HG02759 (cell line): ENCODE data around the gene N4BP2L2.

Experiments
- ATAC-seq: cut with Tn5 transposase; IDR thresholded peaks from one replicate; pipeline ENCODE4 v1.9.1; 2021; ENCODE audit warnings: mild to moderate bottlenecking, moderate library complexity; ENCODE audit not compliant: unreplicated experiment

Gene N4BP2L2

DNA sequence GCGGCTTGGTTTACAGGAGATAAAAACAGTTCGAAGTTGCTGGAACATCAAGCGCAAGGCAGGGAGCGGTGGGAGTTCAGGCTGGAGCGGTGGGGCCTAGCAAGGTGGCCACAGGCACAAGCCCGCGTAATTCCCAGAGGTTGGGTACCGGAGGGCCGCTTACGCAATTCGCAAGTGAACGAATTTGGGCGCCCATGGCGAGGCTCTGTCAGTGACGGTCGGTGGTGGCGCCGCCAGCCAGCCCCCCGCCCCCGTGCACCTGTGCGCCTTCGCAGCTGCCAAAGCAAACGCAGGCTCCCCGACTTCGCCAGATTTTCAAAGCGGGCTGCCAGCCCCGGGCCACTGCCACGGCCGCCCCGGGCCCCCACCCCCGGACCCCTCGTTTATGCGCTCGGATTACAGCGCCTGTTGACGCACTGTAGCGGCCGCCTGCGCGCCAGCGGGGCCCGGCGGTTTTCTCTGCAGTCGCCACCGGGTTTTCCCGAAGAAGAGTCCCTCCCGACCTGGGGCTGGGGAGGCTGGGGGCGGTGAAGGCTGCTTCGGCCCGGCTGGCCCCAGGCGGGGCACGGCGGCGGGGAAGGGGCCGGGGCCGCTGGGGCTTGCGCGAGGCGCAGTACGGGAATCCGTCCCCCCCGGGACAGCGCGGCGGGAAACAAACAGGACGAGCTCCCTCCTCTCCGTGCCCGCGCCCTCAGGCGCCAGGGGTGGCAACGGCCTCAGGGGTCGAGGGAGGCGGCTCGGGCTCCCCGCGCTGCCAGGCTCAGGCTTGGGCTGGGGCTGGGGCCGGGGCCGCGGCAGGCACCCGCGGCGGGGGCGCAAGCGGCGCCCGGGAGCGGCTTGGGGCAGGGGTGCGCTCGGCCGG is 111.4 kb downstream of the N4BP2L2 start:
- ATAC-seq: peak; percentile 27

DNA sequence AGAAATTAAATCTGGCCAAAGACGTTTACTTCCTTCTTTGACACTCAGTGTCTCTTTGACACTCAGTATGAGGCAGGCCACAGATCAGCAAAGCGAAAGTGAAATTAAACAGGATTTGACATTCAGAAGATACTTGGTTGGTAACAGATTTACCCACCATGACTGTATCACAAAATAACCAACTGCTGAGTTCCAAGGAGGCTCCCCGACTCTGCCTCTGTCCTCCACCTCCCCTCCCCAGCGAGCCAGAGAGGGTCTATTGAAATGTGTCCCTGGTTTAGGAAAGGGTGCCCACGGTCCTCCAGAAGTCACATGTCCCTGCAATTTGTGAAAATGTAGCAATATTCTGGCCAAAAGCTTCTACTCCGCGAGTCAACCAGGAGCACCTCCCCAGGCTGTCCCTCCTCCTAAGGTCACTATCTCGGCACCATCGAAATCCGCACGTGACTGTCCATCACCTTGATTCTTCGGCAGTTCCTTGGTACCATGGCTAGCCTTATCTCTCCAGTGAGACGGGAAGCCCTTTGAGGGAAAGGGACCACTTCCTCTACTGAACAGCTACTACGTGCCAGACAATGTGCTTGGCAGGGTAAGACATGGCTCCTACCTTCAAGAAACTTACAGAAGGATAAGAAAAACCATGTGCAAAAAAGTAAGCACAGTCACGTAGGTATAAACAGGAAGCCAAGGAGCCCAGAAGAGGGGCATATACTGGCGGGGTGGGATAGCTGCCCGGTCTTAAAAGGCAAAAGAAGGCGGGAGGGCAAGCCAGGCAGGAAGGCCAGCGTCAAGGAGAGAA is 112.2 kb downstream of the N4BP2L2 start:
- peak; percentile 31 for ATAC-seq

DNA sequence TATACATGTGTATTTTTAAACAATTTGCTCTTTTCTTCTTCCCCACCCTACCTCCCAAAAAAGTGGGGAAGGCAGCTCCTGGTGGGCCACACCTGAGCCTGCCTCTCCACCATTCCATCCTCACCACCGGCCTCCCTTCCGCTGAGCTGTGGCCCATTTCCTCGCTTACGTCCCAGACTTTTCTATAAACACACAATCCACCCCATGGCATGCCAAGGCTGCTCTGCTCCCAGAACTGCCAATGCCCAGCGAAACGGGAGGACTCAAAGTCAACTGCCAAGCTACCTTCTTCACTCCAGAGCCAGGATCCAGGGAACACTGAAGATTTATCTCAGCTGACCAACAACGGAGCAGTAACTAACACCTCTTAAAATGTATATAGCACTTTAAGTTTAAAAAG is 113.4 kb downstream of the N4BP2L2 start:
- ATAC-seq: no peak

DNA sequence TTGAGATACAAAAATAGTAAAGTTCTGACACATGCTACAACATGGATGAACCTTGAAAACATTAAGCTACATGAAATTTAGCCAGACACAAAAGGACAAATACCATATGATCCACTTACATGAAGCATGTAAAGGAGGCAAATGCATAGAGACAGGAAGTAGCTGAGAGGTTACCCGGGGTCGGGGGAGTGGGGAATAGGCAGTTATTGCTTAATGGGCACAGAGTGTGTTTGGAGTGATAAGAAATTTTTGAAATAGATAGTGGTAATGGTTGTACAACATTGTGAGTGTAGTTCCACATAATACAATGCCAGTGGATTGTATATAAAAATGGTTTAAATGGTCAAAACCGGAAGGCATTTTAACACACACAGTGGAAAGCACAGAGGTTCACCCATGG is 115.0 kb downstream of the N4BP2L2 start:
- no peak for ATAC-seq

DNA sequence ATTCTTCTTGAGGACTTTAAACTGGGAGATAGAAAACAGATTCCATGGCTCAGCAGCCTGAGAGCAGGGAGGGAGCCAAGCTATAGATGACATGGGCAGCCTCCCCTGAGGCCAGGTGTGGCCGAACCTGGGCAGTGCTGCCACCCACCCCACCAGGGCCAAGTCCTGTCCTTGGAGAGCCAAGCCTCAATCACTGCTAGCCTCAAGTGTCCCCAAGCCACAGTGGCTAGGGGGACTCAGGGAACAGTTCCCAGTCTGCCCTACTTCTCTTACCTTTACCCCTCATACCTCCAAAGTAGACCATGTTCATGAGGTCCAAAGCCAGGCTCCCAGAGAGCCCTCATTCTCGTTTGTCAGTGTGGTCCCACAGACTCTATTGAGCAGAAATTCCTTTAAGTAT is 118.7 kb downstream of the N4BP2L2 start:
- no peak for ATAC-seq

DNA sequence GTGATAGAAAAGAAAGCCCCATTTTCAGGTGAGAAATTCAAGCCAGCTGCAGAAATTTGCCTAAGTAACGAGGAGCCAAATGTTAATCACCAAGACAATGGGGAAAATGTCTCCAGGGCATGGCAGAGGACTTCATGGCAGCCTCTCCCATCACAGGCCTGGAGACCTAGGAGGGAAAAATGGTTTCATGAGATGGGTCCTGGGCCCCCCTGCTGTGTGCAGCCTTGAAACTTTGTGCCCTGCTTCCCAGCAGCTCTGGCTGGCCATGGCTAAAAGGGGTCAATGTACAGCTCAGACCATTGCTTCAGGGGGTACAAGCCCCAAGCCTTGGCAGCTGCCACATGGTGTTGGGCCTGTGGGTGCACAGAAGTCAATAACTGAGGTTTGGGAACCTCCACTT is 120.6 kb downstream of the N4BP2L2 start:
- ATAC-seq: no peak

DNA sequence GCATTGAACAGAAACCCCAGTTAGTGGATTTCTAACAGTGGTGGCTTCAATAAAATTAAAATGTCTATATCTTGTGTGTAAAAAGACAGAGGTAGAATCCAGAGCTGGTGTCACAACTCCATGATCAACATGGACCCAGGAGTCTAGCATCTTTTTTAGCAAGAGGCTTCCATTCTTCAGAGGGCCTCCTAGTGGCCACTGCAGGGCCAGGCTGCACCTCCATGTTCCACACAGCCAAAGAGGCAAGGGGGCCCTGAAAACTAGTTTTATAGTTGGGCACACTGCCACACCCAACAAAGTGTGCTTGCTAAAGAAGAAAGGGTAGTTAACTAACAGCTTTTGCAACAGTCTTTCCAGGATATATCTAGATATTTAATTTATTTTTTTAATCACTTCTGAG is 123.6 kb downstream of the N4BP2L2 start:
- no peak for ATAC-seq

DNA sequence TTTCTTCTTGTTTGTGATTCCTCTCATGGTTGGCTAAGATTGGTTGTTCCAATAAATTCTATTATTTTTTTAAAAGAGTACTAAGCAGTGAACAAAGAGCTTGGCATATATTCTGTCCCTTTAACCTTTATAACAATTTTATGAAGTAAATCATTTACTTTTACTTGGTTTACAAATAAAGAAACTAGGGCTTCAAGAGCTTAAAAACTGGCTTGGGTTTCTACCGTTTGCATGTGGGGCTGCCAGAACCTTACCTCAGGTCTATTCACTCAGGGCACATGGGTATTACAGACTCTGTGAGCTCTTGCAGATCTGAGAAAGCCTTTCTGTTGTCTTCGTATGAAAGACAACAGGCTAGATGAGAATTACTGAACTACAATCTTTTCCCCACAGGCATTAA is 124.0 kb downstream of the N4BP2L2 start:
- no peak for ATAC-seq

DNA sequence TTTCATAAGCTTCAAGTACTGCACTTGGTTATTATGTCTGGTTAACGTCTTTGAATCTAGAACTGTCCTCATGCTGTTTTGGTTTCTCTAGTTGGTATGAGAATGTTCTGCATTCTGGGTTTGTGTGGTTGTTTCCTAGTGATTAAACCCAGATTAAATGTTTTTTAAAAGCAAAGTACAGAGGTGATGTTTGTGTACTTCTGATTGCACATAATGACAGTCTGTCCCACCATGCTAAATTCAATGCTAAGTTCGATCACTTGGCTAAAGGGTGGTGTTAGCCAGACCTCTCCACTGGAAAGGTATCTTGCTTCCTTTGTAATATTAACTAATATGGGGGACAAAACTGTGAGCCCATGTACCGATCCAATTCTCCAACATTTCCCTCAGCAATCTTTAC is 125.3 kb downstream of the N4BP2L2 start:
- ATAC-seq: no peak

DNA sequence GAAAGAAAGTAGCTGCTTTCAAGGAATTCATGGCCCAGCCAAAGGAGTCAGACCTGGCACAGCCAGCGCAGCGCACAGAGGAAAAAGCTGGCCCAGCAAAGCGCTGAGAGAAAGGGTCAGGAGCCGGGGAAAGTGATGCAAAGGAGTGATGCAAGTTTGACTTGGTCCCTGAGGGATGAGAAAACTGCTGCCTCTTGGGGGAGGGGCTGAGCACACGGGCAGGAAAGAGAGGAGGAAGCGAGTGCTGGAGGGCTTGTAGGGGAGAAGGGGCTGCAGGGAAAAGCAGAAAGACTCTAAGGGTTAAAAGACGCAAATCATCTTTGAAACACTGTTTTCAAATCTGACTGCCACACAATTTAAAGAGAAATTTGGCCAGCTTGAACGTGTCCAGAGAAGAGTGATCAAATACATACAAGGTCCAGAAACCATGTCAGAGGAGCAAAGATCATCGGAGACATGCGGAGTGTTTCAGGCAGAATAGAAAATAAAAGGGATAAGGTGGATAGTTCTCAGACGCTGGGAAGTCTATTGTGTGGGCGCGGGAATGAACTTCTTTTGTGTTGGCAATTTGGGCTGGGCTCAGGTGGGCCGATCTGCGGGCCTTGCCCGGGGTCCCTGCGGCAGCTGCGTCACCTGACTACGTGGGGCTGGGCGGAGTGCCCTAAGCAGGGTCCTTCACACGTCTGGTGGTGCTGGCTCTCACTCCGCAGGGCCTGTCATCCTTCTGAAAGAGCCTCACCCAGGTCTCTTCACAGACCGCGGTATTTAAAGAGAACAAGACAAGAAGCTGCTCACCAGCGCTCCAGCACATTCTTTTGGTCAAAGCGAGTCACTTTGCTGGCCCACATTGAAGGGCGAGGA is 128.8 kb downstream of the N4BP2L2 start:
- no peak for ATAC-seq

DNA sequence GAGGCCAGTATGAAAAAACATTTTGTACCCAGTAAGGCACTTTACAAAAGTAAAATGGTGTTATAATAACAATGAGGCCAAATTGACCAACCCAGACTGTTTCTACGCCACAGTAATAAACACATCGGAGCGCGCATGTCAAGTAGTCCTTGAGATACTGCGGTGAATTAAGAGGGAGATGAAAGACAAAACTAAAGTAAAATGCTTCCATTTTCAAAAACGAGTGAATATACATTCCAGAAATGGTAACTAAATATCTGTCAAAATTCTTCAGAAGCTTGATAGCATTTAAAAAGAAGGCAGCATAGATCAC is 129.6 kb downstream of the N4BP2L2 start:
- no peak for ATAC-seq

DNA sequence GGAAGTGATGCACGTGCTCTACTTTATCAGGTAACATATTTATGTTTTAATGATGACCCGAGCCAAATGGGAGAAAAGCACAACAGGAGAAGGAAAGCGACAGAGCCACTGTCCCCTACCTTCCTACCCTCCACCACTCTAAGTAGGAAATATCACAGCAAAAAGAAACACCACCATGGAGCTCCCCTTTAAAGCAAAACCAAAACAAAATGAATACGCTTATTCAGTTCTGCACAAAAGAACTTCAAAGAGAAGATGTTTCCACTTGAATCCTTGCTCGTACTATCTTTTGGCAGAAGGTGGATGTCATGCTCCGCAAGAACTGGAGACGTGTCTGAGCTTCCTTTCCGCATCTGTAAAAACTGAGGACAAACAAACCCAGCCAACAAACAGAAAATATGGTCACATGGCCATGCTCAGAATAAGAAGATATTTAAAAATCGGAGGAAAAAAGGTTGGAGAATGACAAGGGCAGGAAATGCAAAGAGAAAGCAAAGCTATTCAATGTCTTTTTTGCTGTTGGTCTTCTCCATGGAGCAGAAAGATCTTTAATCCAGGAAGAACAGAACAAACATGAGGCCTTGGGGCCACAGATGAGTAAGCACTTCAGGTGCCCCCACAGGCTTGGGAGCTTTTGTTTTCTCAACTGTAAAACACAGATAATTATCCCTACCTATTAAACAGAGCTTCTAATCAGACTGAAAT is 130.1 kb downstream of the N4BP2L2 start:
- no peak for ATAC-seq

DNA sequence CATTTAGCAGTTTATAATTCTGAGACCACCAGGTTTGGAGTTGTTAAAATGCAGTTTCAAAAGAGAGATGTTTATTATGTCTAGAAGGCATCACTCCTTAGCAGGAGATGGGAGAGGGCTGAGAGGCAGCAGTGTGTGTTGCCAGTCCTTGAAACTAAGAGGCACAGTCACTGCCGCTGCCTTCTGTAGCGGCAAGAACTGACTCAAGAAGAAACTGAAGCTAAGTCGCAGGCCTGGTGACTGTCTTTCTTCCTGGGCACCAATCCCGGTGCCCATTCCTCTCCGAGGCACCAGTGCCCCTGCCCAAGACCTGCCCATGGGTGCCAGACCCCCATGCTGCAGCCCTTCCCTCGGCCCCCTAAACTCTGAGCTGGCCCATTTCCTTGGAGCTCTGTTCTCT is 130.7 kb downstream of the N4BP2L2 start:
- peak; percentile 40 for ATAC-seq

DNA sequence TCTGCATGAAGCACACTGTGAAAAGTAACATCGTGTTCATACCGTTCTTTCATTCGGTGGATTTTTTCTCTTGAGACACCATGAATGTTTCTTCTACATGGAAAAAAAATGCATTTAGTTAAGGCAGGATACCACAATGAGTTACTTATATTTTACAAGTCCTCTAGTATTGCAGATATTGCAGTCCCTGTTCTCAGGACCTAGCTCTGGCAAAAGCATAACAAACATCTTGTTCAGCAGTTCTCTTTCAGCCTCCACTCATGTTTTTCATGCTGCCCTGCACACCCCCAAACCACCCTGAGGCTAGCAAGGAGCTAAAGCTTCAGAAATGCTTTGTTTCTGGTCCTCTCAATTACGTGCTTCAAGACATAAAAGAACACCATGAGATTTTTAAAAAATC is 135.5 kb downstream of the N4BP2L2 start:
- no peak for ATAC-seq

DNA sequence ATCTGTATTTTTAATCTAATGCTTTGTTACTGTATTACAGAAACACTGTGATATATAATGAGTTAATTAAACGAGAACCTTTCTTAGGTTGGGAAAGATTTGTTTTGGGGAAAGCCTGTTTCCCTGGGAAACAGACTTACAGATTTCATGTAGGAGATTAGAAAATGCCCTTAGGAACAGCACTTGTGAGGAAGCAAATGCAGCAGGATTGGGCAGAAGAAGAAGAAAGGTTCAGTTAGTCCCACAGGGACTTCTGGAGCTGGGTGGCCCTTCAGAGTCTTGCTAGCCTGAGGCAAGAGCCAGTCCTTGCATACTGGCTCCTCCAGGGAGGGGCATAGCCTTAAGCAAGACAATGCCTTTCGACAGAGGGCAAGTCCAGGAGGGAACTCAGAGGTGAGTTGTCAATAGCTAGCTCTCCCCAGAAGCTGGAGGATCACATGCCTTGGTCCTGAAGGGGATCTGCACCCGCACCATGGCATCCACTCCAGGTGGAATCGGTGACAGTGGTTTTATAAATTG is 147.4 kb downstream of the N4BP2L2 start:
- no peak for ATAC-seq

DNA sequence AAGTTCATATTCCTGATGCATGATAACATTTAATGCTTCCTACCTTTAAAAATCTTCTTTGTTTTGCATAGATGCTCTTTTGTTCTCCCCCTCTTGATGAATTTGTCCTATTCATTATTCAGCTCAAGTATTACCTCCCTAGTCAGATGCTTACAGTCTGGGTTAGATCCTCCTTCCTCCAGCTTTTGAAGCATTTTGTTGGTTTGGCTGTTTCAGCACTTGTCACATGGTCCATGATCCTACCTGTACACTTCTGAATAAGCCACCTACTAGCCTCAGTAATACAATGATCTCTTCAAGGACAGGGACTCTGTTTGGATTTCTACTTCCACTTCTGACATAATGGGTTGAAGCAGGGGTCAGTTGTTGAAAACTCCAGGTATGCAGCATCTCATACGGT is 148.1 kb downstream of the N4BP2L2 start:
- no peak for ATAC-seq

DNA sequence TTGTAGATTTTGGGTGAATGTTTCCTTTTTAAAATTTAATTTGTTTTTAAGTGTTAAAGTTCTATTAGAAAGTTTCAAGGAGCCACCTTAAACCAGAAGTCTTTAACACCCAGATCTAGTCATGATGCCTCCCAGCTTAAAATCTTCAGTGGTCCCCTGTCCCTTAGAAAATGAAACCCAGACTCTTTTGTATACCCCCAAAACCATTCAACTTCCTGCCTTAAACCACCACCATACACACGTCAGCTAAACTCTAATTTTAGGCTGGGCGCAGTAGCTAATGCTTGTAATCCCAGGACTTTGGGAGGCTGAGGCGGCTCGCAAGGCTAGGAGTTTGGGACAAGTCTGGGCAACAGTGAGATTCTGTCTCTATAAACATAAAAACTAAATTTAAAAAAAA is 148.5 kb downstream of the N4BP2L2 start:
- ATAC-seq: peak; percentile 61

DNA sequence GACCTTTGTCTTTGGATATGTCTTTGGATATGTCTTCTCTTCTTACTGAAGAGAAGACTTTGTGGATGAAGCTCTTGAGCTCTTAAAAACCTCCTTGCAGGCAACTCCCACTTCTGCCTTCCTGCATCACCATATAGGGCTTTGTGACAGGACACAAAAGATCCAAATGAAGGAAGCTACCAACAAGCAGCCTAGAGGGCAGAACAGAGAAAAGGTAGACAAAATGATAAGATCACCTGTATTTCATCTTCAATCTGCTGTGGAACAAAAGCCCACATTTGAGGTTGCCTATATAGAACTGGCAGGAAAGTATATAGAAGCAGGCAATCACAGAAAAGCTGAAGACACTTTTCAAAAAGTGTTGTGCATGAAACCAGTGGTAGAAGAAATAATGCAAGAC is 153.2 kb downstream of the N4BP2L2 start:
- ATAC-seq: no peak

DNA sequence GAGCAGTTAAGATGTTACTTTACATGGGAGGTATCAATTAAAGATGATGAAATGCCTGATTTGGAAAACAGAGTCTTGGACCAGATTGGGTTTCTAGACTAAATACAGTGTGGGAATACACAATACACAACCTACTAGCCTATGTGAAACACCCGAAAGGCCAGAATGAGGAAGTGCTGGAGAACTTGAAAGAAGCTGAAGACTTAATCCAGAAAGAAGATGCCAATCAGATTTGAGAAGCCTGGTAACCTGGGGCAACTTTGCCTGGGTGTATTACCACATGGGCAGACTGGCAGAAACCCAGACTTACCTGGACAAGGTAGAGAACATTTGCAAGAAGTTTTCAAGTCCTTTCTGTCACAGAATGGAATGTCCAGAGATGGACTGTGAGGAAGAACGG is 153.9 kb downstream of the N4BP2L2 start:
- no peak for ATAC-seq

DNA sequence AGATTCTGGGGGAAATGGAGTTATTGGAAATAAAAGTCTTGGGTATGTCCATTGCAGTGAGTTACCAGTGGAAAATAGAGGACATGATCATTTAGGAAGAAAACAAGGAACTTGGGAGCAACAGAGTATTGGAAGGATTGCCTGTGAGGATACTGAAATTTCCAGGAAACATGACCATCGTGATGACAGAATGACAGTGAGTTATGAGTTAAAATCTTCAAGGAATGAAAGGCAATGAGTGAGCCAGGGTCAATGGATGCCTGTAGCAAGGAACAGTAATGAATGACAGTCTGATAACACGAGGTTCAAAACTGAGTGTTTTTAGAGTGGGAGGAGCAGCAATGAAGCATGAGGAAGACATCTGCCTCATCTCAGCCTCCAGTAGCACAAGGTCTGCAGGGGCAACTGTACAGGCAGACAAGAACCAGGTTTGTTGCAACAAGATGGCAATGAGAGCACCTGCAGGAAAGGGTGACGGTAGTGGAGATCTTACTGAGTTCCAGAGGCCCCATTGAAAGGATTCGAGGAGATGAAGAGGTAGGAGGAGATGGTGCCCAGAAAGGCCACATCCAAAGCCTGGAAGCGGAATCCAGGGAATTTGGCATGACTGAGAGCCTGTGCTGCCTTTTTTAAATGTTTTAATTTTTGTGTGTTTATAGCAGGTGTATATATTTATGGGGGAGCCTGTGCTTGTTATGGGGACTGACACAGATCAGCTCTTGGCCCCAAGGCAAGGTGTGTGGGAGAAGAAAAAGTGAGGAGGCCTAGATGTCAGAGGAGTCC is 154.6 kb downstream of the N4BP2L2 start:
- ATAC-seq: no peak
